GM13976 (cell line): ENCODE data around the gene KIF14.

Experiments used
- DNase-seq: peaks from one replicate; pipeline ENCODE4 v3.0.0; 2012; ENCODE audit warnings: low spot score
- in situ Hi-C: fragments of 300-500 bp; cut with MboI; formaldehyde crosslinking; loops from one replicate; pipeline ENCODE4 v1.12.0; 2022; ENCODE audit warnings: low sequenced_read_pairs, mixed read lengths, inconsistent platforms; ENCODE audit not compliant: unreplicated experiment
- TF ChIP-seq, protein P1 (sequence below): IDR thresholded peaks from 2 replicates; pipeline ENCODE4 v1.5.1; 2012; ENCODE audit warnings: borderline replicate concordance, mild to moderate bottlenecking; ENCODE audit not compliant: insufficient read depth; ENCODE audit errors: extremely low read depth, missing control alignments, control extremely low read depth

KIF14 gene

DNA sequence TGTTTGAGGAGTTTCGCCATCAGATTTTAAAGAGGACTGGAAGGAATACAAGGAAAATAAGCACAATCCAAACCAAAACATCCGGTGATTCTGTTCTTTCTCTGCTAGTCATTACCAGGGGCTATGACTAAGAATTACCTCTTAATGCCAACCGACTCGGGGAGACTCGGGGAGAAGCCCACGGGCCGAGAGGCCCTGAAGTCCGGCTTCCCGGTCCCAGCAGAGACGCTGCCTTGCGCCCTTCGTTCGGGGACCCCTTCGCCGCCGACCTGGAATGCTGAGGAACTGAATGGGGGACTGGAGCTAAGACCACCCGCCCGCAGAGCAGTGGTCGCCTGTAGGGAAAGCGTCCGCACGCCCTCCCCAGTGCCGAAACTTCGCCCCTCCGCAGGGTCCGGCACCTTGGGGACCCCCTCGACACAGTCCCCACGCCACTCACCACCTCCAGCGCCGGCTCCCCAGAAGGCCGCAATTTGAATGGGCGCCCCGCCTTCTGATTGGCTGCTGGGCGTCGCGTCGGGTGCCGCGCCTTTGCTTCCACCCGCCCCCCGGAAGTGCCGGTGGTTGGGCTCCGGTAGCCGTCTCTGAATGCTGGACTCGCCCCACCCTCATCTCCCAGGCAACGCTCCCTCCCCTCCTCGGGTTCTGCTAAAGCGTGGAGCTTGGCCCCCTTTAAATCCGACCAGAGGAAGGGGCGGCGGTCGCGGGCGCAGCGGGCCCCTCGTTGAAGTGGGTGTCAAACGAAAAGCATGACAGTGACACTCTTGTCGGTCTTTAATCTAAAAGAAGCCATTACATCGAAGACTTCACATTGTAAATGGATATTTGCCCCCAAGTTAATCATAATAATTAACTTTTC, at the start of gene KIF14:
KIF14 (minus strand) TSS at position 479 of the 859 bp plus-strand sequence. CDS start 2,028 bp downstream, outside the sequence.
- DNase-seq = peak; percentile 96
- in situ Hi-C loops = loop anchor here (5.0 kb wide), 1 partner anchor 182 kb away; no protein-coding TSS in a partner anchor

DNA sequence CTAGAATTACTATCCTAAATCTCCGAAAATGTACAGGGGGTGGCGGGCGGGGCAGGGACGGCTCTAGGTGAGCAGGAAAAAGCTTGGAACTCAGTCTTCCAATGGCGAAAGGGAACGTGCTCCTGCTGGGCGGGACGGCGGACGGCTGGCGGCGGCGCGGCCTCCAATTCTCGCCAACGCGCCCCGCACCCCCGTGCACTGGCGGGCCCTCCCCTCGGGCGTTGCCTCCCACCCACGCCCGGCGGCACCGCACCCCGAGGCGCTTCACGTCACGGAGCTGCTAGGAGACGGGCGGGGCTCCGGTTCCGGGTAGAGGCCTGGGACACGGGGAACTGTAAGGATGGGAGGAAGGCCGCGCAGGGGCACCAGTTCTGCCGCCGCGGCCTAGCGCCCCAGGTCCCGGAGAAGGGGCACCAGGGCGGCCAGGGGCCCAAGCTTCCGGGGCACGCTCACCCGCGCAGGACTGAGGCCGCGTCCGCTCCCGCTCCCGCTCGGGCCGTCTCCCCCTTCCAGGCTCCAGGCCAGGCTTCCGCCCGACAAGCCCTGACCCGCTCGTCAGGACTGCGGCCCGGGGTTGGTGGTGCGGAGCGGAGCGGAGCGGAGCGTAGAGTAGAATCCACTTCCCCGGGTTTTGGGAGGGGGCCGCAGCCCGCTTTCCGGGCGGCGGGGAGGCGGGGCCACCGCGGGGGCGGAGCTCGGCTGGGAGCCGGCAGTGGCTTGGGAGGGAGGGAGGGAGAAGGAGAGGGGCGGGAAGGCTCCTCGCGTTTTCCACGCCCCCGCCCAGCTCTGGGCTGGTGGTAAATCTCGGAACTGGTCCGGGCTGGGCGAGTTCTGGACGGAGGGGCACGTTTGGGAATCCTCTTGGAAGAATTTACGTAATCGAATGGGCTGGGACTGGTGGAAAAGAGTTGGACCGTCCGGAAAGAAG, 49.0 kb upstream of the KIF14 start, which contains the start of gene DDX59:
DDX59 (minus strand) TSS at position 594 of the 928 bp plus-strand sequence. CDS start 3,167 bp downstream, outside the sequence.
- DNase-seq = peak; percentile 97
- in situ Hi-C loops = no loop called here
- TF ChIP-seq, protein P1, sequence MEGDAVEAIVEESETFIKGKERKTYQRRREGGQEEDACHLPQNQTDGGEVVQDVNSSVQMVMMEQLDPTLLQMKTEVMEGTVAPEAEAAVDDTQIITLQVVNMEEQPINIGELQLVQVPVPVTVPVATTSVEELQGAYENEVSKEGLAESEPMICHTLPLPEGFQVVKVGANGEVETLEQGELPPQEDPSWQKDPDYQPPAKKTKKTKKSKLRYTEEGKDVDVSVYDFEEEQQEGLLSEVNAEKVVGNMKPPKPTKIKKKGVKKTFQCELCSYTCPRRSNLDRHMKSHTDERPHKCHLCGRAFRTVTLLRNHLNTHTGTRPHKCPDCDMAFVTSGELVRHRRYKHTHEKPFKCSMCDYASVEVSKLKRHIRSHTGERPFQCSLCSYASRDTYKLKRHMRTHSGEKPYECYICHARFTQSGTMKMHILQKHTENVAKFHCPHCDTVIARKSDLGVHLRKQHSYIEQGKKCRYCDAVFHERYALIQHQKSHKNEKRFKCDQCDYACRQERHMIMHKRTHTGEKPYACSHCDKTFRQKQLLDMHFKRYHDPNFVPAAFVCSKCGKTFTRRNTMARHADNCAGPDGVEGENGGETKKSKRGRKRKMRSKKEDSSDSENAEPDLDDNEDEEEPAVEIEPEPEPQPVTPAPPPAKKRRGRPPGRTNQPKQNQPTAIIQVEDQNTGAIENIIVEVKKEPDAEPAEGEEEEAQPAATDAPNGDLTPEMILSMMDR = no peak

More for the DNA sequence above, at the start of gene KIF14:
- TF ChIP-seq, protein P1 = no peak

DNA sequence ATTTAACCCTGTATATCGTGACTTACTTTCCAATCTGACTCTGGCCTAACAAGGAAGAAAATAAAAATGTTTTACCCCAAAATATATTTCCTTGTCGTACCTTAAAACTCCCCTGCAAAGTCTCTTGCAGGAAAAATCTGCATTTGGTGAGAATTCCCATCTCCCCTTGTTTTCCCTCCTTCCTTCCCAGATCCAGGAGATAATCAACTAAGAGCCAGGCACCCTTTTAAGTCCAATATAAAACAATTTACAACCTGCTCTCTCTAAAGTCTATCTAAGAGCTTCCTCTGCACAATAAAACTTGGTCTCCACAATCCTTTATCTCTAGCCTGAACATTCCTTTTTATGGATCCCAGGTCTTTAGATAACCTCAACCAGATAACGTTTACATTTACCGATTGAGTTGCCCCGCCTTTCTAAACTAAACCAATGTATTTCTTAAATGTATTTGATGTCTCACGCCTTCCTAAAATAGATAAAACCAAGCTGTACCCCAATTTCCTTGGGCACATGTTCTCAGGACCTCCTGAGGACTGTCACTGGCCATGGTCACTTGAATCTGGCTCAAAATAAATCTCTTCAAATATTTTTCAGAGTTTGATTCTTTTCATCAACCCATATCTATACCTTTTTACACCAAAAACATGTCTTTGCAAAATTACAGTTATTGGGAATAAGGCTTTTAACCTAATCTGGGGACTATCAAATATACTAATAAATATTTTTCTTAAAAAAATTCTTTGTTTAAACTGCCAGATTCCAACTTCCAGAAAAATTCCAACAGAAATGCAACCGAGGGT, 48.2 kb upstream of the KIF14 start:
- in situ Hi-C loops = no loop called here
- TF ChIP-seq, protein P1 = no peak
- no peak for DNase-seq

DNA sequence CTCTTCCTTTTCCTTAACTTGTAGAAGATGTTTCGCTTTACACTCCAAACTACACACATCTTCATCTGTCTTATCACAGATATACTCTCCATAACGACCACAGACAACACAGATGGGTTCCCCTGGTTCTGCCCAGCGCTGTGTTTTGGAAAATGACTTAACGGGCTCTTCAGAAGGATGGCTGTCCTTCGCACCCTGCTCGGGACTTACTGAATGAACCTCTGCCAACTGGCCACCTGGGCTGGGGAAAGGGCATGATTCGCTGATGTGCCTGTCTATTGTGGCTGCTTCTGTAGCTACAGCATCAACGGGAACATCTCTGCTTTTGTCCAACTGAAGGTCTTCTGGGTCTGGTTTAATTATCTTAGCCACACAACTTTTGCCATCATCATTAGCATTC, 45.8 kb upstream of the KIF14 start:
- TF ChIP-seq, protein P1 = no peak
- in situ Hi-C loops = no loop called here
- DNase-seq = no peak

DNA sequence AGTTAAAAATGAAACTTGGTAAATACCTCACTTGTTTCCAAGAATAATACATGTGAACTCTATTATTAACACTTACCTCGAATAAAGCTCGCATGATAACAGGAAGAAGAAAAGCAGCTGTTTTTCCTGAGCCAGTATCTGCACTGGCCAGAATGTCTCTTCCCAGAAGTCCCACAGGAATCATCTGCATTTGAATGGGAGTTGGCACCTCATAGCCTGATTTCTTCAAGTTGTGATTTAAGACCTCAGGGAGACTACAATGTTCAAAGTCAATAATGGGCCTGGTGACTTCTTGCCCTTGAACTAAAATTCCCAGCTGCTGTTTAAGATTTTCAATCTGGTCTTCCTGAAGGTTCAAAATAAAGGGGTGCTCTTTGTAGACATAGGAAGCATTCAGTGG, 45.3 kb upstream of the KIF14 start:
- DNase-seq = no peak
- TF ChIP-seq, protein P1 = no peak
- in situ Hi-C loops = no loop called here

DNA sequence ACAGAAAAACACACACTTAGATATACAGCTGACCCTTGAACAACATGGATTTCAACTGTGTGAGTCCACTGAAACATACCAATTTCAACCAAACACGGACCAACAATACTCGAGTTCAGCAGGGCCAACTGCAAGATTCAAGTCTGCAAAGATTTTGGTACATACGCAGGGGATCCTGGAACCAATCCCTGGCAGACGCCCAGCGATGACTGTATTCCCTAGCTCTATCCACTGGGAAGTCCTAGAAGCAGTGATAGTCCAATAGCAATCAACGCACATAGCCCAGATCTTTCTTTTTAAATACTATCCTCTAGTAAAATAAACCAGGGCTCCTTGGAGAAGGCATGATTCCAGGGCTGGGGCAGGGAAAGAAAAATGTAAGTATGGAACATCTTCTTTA, 40.2 kb upstream of the KIF14 start:
- in situ Hi-C loops = no loop called here
- TF ChIP-seq, protein P1 = no peak
- no peak for DNase-seq
